Omental fat pad (tissue), 4 donors: ENCODE measurements around the gene MBTPS1. TPM values are rescaled to one million over a fixed set of nuclear protein-coding genes. Genes with fewer than 3 reads are reported as not detected.

Experiments used
- ATAC-seq: fragments of 150-250 bp; one replicate; pipeline ENCODE4 v1.9.1; 2016; ENCODE audit warnings: mild to moderate bottlenecking, moderate library complexity; ENCODE audit not compliant: low FRiP score
- DNase-seq: peaks from one replicate; pipeline ENCODE4 v3.0.0-alpha.2; 2019; ENCODE audit warnings: low spot score
- total RNA-seq, 4 donors: library from RNA; depleted of rRNA; stranded (reverse); fragments of >200 nt; gene quantifications; one replicate each; pipeline ENCODE4 v1.1.0, GENCODE V29; 2016
- TF ChIP-seq, protein P1 (sequence below), 3 donors: fragments of 450-650 bp; IDR thresholded peaks; one replicate each; pipeline ENCODE4 v1.5.1; 2016 to 2017; ENCODE audit warnings: antibody characterized with exemption in 3 of 3, mild to moderate bottlenecking in 3 of 3, moderate library complexity in 2 of 3

The MBTPS1 gene
- total RNA-seq, 4 donors from 2014 or later, result 75.3 to 100 (median 84.3) TPM

DNA sequence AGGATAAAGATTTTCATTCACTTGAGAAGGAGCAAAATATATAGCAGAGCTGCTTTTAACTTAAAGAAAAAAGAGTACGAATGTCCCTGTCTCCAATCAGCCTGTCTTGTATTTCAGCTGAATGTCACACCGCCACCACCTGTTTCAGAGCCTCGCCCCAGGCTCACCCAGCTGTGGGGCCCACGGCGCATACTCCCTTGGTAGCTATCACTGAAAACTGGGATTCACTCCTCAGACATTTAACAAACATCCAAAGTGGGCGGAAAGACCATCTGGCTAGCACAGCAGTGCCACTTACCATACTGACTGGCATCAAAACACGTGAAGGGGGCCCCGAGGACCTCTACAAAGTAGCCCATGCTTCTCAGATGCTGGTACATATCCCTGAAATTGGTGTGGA is 48.7 kb downstream of the MBTPS1 start:
- TF ChIP-seq, protein P1, sequence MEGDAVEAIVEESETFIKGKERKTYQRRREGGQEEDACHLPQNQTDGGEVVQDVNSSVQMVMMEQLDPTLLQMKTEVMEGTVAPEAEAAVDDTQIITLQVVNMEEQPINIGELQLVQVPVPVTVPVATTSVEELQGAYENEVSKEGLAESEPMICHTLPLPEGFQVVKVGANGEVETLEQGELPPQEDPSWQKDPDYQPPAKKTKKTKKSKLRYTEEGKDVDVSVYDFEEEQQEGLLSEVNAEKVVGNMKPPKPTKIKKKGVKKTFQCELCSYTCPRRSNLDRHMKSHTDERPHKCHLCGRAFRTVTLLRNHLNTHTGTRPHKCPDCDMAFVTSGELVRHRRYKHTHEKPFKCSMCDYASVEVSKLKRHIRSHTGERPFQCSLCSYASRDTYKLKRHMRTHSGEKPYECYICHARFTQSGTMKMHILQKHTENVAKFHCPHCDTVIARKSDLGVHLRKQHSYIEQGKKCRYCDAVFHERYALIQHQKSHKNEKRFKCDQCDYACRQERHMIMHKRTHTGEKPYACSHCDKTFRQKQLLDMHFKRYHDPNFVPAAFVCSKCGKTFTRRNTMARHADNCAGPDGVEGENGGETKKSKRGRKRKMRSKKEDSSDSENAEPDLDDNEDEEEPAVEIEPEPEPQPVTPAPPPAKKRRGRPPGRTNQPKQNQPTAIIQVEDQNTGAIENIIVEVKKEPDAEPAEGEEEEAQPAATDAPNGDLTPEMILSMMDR (IDR thresholded peaks at IDR 0.05), result no peak
- DNase-seq, result no peak
- ATAC-seq, result no peak

GRCh38 chr16:84067640-84068039 is 49.1 kb downstream of the MBTPS1 start:
- DNase-seq (no peak), ATAC-seq (no peak)
- TF ChIP-seq, protein P1 (IDR thresholded peaks at IDR 0.05), result no peak

DNA sequence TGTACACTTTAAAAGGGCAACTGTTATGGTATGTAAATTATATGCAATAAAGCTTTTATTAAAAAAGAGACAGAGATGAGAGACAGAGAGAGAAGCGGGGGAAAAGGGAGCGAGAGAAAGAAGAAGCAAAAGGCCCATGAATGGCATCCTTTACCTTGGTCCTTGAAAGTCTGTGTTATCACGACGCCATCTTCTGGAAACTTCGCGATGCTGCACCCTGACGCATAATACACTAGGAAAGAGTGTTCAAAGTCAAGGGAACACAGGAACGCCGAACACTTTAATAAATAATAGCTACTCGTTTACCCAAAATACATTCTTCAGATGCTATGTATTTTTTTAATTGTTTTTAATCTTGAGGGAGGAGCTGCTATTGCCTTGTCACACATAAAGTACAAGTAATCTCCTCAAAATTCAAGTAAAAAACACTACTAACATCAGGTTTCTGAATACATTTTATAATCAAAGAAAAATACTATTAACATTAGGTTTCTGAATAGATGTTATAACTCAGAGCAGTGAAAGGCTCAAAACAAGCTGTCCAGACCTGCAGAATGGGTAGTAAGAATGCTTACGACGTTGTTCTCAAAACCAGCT is 51.1 kb downstream of the MBTPS1 start:
- DNase-seq (peak; percentile 42), ATAC-seq (no peak)
- TF ChIP-seq, protein P1 (IDR thresholded peaks at IDR 0.05), result no peak

- TF ChIP-seq, protein P1 (IDR thresholded peaks at IDR 0.05), result no peak
- no peak for DNase-seq
- ATAC-seq, result no peak
These were observed 52.8 kb downstream of the MBTPS1 start for GRCh38 chr16:84063980-84064379.

GRCh38 chr16:84062734-84063640 is 53.8 kb downstream of the MBTPS1 start:
- DNase-seq (peak; percentile 72), ATAC-seq (peak; percentile 91)
- TF ChIP-seq, protein P1 (IDR thresholded peaks at IDR 0.05), result peak in 2 of 3 donors; percentile 40 to 60

GRCh38 chr16:84061236-84061819 is 55.4 kb downstream of the MBTPS1 start:
- TF ChIP-seq, protein P1 (IDR thresholded peaks at IDR 0.05), result no peak
- no peak for ATAC-seq
- no peak for DNase-seq
